Measurements from ENCODE around the gene C16orf82. TPM values are rescaled to one million over a fixed set of nuclear protein-coding genes. Genes with fewer than 3 reads are reported as not detected.
A peak's percentile ranks its signal among the peaks of the same experiment; 100 is the strongest.

C16orf82 gene
- polyA plus RNA-seq, 2 of the 4 experiments (the other 2 are of a cell fraction), result not detected

- H3K4me2 ChIP-seq, result peak overlapping the region; percentile 91
- no peak for TF ChIP-seq HOXB5 (CRISPR knock-in tag; IDR thresholded peaks at IDR 0.05)
- no peak for TF ChIP-seq TP53 (CRISPR knock-in tag; IDR thresholded peaks at IDR 0.05)
- TF ChIP-seq E2F6 (IDR thresholded peaks at IDR 0.05; ENCODE audit: borderline replicate concordance, low read depth), result no peak
- TF ChIP-seq REST (IDR thresholded peaks at IDR 0.05), result no peak
- TF ChIP-seq RAD21 (conservative IDR thresholded peaks at IDR 0.05 in 1 of 2, IDR thresholded peaks at IDR 0.05 in 1 of 2), result peak; percentile 70 to 84
- no peak for TF ChIP-seq HES2 (IDR thresholded peaks at IDR 0.05)
- no peak for TF ChIP-seq HOXA7 (CRISPR knock-in tag; IDR thresholded peaks at IDR 0.05)
- no peak for TF ChIP-seq ZSCAN20 (CRISPR knock-in tag; IDR thresholded peaks at IDR 0.05)
- TF ChIP-seq HDAC2 (IDR thresholded peaks at IDR 0.05), result no peak
- TF ChIP-seq MAZ (IDR thresholded peaks at IDR 0.05; ENCODE audit: borderline replicate concordance, low read depth, low read length), result no peak
- TF ChIP-seq SMC3 (IDR thresholded peaks at IDR 0.05), result peak; percentile 65
- no peak for TF ChIP-seq CHD4 (IDR thresholded peaks at IDR 0.05; ENCODE audit: borderline replicate concordance)
- no peak for TF ChIP-seq RARB (CRISPR knock-in tag; IDR thresholded peaks at IDR 0.05)
- TF ChIP-seq GATA3 (IDR thresholded peaks at IDR 0.05; ENCODE audit: borderline replicate concordance), result no peak
- no peak for TF ChIP-seq RCOR1 (IDR thresholded peaks at IDR 0.05; ENCODE audit: low read depth, low read length)
- TF ChIP-seq CTCF (IDR thresholded peaks at IDR 0.05), result peak; percentile 91
- TF ChIP-seq HMGXB4 (CRISPR knock-in tag; IDR thresholded peaks at IDR 0.05; ENCODE audit: borderline replicate concordance), result no peak
- TF ChIP-seq EHF (CRISPR knock-in tag; IDR thresholded peaks at IDR 0.05), result no peak
- H3K4me3 ChIP-seq, result peak overlapping the region; percentile 47
- ChIA-PET CTCF (interaction anchor here (0.6 to 3.4 kb wide), 39 partner anchors 8 to 1889 kb away, joined by 3 to 18 read pairs (median 4); no protein-coding TSS in a partner anchor), POLR2A (interaction anchor here (0.7 to 1.5 kb wide), 2 partner anchors 464 to 1853 kb away, joined by 4 to 5 read pairs; partner anchors contain the start of gene ZKSCAN2)
- DNase-seq (ENCODE audit: low read depth in 1 of 2, low spot score in 1 of 2) (peak; percentile 44 to 55), FAIRE-seq (no peak), ATAC-seq (peak; percentile 85 to 88)
- WGBS (ENCODE audit: missing lambda C conversion rate), result 5% methylated on average over 54 of the region's 61 CpGs
- 0 out of 3 replicates have a peak, but pooled peaks cover 3% of the 10 kb centered on the region for H3K4me1 ChIP-seq
- H3K27ac ChIP-seq, result peak overlapping the region; percentile 25 to 57; a peak in 2 of 6 replicates
- H3K9me3 ChIP-seq, result no peaks in the 10 kb centered on the region
Observed at GRCh38 chr16:27109666-27110523, 43.2 kb downstream of the C16orf82 start.
